ENCODE results near the gene TNFRSF25. TPM values are rescaled to one million over a fixed set of nuclear protein-coding genes. Genes with fewer than 3 reads are reported as not detected.
A peak's percentile ranks its signal among the peaks of the same experiment; 100 is the strongest.

TNFRSF25 gene
- total RNA-seq, 2 donors from 2014 or later: 9.5 to 48.2 TPM

DNA sequence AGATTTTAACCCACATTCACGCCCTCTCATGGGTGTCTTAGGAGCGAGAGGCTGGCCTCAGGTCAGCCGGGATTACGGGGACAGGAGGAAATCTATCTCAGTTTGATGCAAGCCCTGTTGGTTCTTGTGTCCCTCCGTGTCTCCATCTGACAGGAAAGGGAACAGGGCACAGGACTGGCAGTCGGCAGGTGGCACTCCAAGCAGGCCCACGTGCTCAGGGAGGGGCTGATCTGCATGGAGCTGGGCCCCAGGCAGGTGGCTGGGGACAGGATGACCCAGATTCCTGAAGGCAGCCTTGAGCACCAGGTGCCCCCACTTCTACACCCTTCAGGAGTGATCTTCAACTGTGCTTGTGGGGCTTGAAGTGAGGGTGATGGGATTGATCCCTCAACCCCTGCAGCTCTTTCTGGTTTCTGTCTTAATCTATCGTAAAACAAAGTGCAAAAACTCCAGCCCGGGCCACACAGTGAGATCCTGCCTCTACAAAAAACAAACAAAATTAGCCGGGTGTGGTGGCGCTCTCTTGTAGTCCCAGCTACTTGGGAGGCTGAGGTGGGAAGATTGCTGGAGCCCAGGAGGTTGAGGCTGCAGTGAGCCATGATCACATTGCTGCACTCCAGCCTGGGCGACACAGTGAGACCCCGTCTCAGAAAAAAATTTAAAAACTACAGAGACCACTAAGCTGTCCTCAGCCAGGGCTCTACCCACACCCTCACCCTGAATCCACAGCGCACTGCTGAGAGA, 17.2 kb upstream of the TNFRSF25 start:
- no peak for ATAC-seq (ENCODE audit: insufficient number of reproducible peaks, low FRiP score, low read depth)
- H3K9me3 ChIP-seq: no peaks in the 10 kb centered on the region
- TF ChIP-seq, protein P1, sequence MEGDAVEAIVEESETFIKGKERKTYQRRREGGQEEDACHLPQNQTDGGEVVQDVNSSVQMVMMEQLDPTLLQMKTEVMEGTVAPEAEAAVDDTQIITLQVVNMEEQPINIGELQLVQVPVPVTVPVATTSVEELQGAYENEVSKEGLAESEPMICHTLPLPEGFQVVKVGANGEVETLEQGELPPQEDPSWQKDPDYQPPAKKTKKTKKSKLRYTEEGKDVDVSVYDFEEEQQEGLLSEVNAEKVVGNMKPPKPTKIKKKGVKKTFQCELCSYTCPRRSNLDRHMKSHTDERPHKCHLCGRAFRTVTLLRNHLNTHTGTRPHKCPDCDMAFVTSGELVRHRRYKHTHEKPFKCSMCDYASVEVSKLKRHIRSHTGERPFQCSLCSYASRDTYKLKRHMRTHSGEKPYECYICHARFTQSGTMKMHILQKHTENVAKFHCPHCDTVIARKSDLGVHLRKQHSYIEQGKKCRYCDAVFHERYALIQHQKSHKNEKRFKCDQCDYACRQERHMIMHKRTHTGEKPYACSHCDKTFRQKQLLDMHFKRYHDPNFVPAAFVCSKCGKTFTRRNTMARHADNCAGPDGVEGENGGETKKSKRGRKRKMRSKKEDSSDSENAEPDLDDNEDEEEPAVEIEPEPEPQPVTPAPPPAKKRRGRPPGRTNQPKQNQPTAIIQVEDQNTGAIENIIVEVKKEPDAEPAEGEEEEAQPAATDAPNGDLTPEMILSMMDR (IDR thresholded peaks at IDR 0.05): no peak

DNA sequence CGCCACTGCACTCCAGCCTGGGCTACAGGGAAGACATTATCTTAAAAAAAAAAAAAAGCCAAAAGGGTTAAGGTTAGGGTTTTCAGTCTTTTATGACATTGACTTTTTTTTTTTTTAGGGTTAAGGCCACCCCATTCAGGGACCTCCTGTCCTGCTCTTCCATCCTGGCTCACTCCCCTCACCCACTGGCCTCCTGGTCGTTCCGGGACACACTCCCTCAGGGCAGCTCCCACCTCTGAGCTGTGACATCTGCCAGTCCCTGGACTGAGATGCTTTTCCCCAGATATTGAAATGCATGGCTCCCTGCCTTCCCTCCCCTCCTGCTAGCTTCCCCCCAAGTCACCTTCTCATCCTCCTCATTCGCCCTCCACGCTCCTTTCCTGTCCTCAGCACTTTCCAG, 15.8 kb upstream of the TNFRSF25 start:
- Histone ChIP-seq H3K4me1 (ENCODE audit: control insufficient read depth in 1 of 2, low read depth in 2 of 2) (peaks cover 9 to 12% of the 10 kb centered on the region in 2 donors), H3K27me3 (replicated peaks; ENCODE audit: insufficient read depth) (no peaks in the 10 kb centered on the region)

More for the DNA sequence above, 17.2 kb upstream of the TNFRSF25 start:
- Histone ChIP-seq H3K4me1 (ENCODE audit: control insufficient read depth in 1 of 2, low read depth in 2 of 2) (peaks cover 9 to 13% of the 10 kb centered on the region in 2 donors), H3K27ac (no peak overlapping the region), H3K36me3 (no peaks in the 10 kb centered on the region), H3K27me3 (replicated peaks; ENCODE audit: insufficient read depth) (no peaks in the 10 kb centered on the region), H3K4me3 (no peak overlapping the region)
- DNase-seq (ENCODE audit: low spot score): no peak

DNA sequence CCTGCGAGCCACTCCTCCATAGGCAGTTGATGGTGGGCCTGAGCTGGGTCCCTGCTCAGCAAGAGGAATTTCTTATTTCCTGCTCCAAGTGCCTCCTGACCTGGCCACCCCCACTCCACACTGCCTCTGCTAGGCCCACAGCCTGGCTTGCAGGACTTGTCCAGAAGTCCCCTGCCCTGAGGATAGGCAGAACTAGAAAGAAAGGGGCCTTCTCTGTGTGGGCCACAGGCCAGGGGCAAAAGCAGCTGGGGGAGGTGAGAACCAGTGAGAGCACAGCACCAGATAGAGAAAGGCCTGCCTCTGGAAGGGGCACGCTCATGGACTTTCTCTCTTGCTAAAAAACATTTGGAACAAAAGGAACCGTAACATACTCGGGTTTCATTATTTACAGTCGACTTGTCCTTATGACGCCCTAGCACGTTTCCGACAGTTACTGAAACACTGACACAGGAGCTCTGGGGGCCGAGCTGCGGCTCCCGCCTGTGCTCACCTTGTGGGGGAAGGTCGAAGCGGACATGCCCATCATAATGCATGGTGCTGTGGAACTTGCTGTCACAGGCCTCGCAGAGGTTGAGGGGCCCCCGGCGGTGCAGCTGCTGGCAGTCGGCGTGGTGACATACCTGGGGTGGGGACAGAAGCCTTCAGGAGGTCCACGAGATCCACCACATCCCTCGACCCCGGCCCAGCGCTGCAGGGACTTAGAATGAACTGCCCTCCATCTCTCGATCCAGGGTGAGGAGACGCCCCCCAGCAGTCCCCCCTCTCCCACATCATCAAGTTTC, 11.3 kb upstream of the TNFRSF25 start:
- Histone ChIP-seq H3K27ac (no peak overlapping the region), H3K4me1 (ENCODE audit: control insufficient read depth in 1 of 2, low read depth in 2 of 2) (no peaks in the 10 kb centered on the region), H3K4me3 (no peak overlapping the region), H3K27me3 (replicated peaks; ENCODE audit: insufficient read depth) (no peaks in the 10 kb centered on the region), H3K36me3 (peaks cover 8% of the 10 kb centered on the region), H3K9me3 (no peaks in the 10 kb centered on the region)
- ATAC-seq (ENCODE audit: insufficient number of reproducible peaks, low FRiP score, low read depth): no peak
- TF ChIP-seq, protein P1 (IDR thresholded peaks at IDR 0.05): no peak
- DNase-seq (ENCODE audit: low spot score): no peak

More for the DNA sequence above, 15.8 kb upstream of the TNFRSF25 start:
- TF ChIP-seq, protein P1 (IDR thresholded peaks at IDR 0.05): no peak
- H3K27ac ChIP-seq: no peak overlapping the region
- H3K9me3 ChIP-seq: no peaks in the 10 kb centered on the region
- no peak for ATAC-seq (ENCODE audit: insufficient number of reproducible peaks, low FRiP score, low read depth)
- no peak for DNase-seq (ENCODE audit: low spot score)
- no peak overlapping the region for H3K4me3 ChIP-seq
- no peaks in the 10 kb centered on the region for H3K36me3 ChIP-seq

DNA sequence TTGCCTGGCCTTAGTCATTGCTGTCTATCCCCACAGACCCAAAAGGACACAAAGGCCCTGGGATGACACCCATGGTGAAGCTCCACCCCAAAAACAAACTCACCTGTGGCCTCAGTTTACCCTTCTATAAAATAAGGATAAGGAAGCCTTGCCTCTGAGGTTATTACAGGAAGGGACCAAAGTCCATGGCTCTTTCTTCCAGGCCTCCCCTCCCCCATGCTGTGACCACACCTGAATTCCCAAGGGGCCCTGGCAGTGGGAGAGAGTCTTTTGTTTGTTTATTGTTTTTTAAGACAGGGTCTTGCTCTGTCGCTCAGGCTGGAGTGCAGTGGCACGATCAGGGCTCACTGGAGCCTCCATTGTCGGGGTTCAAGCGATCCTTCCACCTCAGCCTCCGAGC, 10.5 kb upstream of the TNFRSF25 start:
- Histone ChIP-seq H3K27ac (no peak overlapping the region), H3K27me3 (replicated peaks; ENCODE audit: insufficient read depth) (no peaks in the 10 kb centered on the region), H3K4me1 (ENCODE audit: control insufficient read depth in 1 of 2, low read depth in 2 of 2) (no peaks in the 10 kb centered on the region), H3K4me3 (no peak overlapping the region), H3K36me3 (peaks cover 11% of the 10 kb centered on the region), H3K9me3 (no peaks in the 10 kb centered on the region)
- TF ChIP-seq, protein P1 (IDR thresholded peaks at IDR 0.05): no peak
- no peak for DNase-seq (ENCODE audit: low spot score)
- no peak for ATAC-seq (ENCODE audit: insufficient number of reproducible peaks, low FRiP score, low read depth)

DNA sequence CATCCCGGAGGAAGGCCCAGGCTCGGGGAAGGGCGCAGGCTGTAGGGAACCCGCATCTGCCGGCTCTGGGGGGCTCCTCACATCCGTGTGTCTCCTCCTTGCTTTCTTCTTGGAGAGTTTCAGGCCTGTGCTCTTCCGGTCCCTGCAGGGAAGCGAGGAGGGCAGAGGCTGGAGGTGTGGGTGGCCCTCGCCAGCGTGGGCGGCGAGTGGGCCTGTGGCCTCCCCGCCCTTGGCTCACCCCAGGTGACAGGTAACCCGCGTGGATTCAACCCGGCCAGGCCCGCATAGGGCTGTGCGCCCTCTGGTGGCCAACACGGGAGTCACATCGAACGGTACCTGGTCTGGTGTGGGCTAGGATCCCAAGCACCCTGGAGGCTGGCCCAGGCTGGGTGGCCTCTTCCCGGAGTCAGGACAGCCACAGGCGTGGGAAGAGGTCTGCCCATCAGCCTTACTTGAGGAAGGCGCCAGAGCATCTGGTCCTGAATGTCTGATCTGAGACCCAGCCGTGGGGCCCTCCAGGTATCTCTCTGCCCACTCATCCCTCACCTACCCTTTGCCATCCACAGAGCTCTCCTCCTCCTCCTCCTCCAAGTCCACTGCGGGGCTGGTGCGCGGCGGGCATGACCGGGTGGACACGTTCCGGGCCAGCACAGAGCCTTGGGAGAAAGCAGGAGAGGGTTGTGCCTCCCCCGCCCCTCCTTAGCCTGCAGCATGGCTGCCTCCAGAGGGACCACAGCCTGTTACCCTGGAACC, 9.6 kb upstream of the TNFRSF25 start:
- H3K27ac ChIP-seq: no peak overlapping the region
- no peak overlapping the region for H3K4me3 ChIP-seq
- no peaks in the 10 kb centered on the region for H3K27me3 ChIP-seq (replicated peaks; ENCODE audit: insufficient read depth)
- TF ChIP-seq, protein P1 (IDR thresholded peaks at IDR 0.05): peak; percentile 89
- H3K4me1 ChIP-seq (ENCODE audit: control insufficient read depth in 1 of 2, low read depth in 2 of 2): no peaks in the 10 kb centered on the region
- no peak for DNase-seq (ENCODE audit: low spot score)
- H3K9me3 ChIP-seq: no peaks in the 10 kb centered on the region
- peaks cover 12% of the 10 kb centered on the region for H3K36me3 ChIP-seq
- no peak for ATAC-seq (ENCODE audit: insufficient number of reproducible peaks, low FRiP score, low read depth)
